Esophagus muscularis mucosa (tissue), 4 donors: ENCODE results near the gene MBOAT7.

Source experiments
- EP300 ChIP-seq: sonication (generic); formaldehyde crosslinking; IDR thresholded peaks from one replicate; pipeline ENCODE4 v1.6.1; 2017; ENCODE audit warnings: antibody characterized with exemption
- POLR2A ChIP-seq: fragments of 450-650 bp; IDR thresholded peaks from one replicate; pipeline ENCODE4 v1.6.1; 2017; ENCODE audit warnings: antibody characterized with exemption, moderate library complexity, mild to moderate bottlenecking, low read depth
- POLR2AphosphoS5 ChIP-seq, 2 donors: sonication (generic); formaldehyde crosslinking; IDR thresholded peaks; one replicate each; pipeline ENCODE4 v1.6.1; 2017; ENCODE audit warnings: antibody characterized with exemption in 2 of 2
- TF ChIP-seq, protein P1 (sequence below), 3 experiments: fragments of 200-600 bp in 2 of 3; fragments of 450-650 bp in 1 of 3; sonication (generic) in 2 of 3; IDR thresholded peaks; one replicate each; pipeline ENCODE4 v1.5.1; 2017 to 2019; ENCODE audit warnings: antibody characterized with exemption in 3 of 3, mild to moderate bottlenecking in 2 of 3, moderate library complexity in 1 of 3

DNA sequence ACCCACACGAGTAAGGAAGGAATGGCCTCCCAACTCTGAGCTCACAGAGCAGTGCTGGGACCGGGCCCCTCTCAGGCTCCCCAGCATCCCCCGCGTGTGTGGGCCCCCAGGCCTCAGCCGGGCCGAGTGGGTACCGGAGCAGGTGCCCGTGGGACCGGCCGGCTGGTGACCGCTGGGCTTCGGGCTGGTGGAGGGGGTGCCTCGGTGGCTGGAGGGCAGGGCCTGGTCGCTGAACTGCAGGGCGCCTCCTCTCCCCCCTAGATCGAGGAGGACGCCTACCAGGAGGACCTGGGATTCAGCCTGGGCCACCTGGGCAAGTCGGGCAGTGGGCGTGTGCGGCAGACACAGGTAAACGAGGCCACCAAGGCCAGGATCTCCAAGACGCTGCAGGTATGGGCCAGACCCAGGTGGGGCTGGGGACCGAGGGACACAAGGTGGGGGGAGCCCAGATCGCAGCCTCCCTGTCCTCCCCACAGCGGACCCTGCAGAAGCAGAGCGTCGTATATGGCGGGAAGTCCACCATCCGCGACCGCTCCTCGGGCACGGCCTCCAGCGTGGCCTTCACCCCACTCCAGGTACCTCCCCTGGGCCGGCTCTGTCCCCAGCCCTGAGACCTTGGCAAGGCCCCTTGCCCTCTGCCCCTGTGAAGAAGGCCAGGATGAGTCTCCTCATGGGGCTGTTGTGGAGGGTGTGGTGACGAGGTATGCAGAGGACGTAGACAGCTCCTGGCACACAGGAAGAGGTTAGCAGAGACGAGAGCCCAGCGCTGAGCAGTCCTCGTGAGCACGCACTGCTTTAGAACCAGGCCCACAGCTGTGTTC lies 60.4 kb downstream of the MBOAT7 start:
- TF ChIP-seq, protein P1, sequence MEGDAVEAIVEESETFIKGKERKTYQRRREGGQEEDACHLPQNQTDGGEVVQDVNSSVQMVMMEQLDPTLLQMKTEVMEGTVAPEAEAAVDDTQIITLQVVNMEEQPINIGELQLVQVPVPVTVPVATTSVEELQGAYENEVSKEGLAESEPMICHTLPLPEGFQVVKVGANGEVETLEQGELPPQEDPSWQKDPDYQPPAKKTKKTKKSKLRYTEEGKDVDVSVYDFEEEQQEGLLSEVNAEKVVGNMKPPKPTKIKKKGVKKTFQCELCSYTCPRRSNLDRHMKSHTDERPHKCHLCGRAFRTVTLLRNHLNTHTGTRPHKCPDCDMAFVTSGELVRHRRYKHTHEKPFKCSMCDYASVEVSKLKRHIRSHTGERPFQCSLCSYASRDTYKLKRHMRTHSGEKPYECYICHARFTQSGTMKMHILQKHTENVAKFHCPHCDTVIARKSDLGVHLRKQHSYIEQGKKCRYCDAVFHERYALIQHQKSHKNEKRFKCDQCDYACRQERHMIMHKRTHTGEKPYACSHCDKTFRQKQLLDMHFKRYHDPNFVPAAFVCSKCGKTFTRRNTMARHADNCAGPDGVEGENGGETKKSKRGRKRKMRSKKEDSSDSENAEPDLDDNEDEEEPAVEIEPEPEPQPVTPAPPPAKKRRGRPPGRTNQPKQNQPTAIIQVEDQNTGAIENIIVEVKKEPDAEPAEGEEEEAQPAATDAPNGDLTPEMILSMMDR (IDR thresholded peaks at IDR 0.05), result no peak
- TF ChIP-seq EP300 (no peak), POLR2A (no peak), POLR2AphosphoS5 (IDR thresholded peaks at IDR 0.05) (no peak)
